Spleen (tissue), 7 donors: Measurements from ENCODE around the gene RAB23.

Experiments used
- CTCF ChIP-seq, 11 experiments: fragments of 200-600 bp in 7 of 11; fragments of 450-650 bp in 4 of 11; sonication (generic) in 4 of 11; IDR thresholded peaks in 8 of 11; conservative IDR thresholded peaks in 3 of 11; 1 replicate in 7 of 11; 2 replicates in 4 of 11; pipeline versions ENCODE4 v1.4.0 to v1.8.0; 2016 to 2021; ENCODE audit warnings: antibody characterized with exemption in 11 of 11, inconsistent platforms in 4 of 11, mild to moderate bottlenecking in 1 of 11
- POLR2A ChIP-seq, 3 donors: fragments of 450-650 bp; IDR thresholded peaks; one replicate each; pipeline ENCODE4 v1.5.1; 2017; ENCODE audit warnings: antibody characterized with exemption in 3 of 3, mild to moderate bottlenecking in 1 of 3
- POLR2AphosphoS5 ChIP-seq, 3 donors: sonication (generic); formaldehyde crosslinking; IDR thresholded peaks; one replicate each; pipeline ENCODE4 v1.5.1; 2017; ENCODE audit warnings: antibody characterized with exemption in 3 of 3
- donor health status: DM: no; HTN: no; CAD: no; lungs with moderate emphysema.
- donor health status: DM: no; HTN: no; CAD: no.
- donor health status: DM: no; HTN: no; CAD: no.

DNA sequence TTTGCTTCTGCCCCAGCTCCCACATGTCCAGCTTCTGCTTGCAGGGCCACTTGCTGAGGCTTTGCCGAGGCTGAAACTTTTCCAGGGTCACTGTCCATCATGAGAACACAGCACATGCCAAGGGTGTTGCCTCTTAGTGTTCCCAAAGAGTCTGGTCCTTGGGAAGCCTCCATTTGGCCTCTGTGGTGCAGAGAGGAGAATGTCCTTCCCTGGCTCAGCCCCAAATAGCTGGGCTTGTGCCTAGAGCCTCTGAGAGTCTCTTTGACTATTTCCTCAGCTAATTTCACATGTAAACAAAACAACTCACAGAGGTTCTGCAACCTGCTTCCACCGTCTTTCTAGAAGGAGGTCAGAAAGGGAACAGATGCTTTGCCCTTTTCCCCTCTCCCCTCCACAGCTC is 40.4 kb upstream of the RAB23 start:
- TF ChIP-seq CTCF (IDR thresholded peaks at IDR 0.05 in 8 of 11, conservative IDR thresholded peaks at IDR 0.05 in 3 of 11), result no peak
- TF ChIP-seq POLR2AphosphoS5 (IDR thresholded peaks at IDR 0.05), result no peak
- no peak for TF ChIP-seq POLR2A (IDR thresholded peaks at IDR 0.05)
